ENCODE results near the gene ABCA12.

ABCA12 gene

GRCh38 chr2:214881647-214882202 is 256.7 kb downstream of the ABCA12 start:
- no peak for TF ChIP-seq EZH2phosphoT487 (IDR thresholded peaks at IDR 0.05; ENCODE audit: borderline replicate concordance, low read length)
- no peak for TF ChIP-seq CTCF (IDR thresholded peaks at IDR 0.05; ENCODE audit: low read depth, low read length, poor library complexity, severe bottlenecking)
- Histone ChIP-seq H3F3A (ENCODE audit: control insufficient read depth, insufficient read depth) (no peaks in the 10 kb centered on the region), H3K27ac (ENCODE audit: low read depth, low read length) (no peak overlapping the region), H3K79me2 (ENCODE audit: control insufficient read depth, low read length) (no peaks in the 10 kb centered on the region), H3K4me2 (ENCODE audit: low read length) (no peak overlapping the region), H3K27me3 (ENCODE audit: control insufficient read depth, low read length) (no peaks in the 10 kb centered on the region), H4K20me1 (ENCODE audit: control insufficient read depth, insufficient read depth, low read depth, low read length) (no peaks in the 10 kb centered on the region), H3K9me2 (replicated peaks; ENCODE audit: control insufficient read depth, low read length) (no peaks in the 10 kb centered on the region), H3K4me3 (ENCODE audit: low read length) (no peak overlapping the region), H3K36me3 (ENCODE audit: control insufficient read depth, low read length) (no peaks in the 10 kb centered on the region), H3K4me1 (ENCODE audit: control insufficient read depth, low read length) (no peaks in the 10 kb centered on the region), H3K9me3 (ENCODE audit: control insufficient read depth, insufficient read depth, low read length) (no peaks in the 10 kb centered on the region)
